GM19351 (cell line): ENCODE results near the gene ARSK.
A peak's percentile ranks its signal among the peaks of the same experiment; 100 is the strongest.

ENCODE experiments used
- ATAC-seq: cut with Tn5 transposase; IDR thresholded peaks from one replicate; pipeline ENCODE4 v1.9.1; 2021; ENCODE audit warnings: mild to moderate bottlenecking, moderate library complexity; ENCODE audit not compliant: unreplicated experiment

ARSK gene

DNA sequence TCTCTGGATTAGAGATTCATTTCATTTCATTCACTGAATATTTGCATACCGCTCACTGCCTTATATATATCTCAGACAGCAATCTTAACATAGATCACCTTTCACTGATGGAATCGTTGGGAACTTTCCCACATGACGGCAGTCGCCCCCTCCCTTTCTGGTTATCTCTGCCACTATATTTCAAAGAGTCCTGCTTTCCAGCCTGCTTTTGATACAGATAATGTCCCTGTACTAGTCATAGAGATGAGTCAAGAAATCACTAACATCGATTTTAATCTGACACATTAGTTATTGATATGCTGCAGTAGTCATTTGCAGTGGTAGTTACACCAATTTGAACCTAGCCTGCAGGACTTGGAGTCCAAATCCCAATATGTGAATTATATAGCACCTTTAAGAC, 8.5 kb downstream of the ARSK start:
- ATAC-seq = no peak

DNA sequence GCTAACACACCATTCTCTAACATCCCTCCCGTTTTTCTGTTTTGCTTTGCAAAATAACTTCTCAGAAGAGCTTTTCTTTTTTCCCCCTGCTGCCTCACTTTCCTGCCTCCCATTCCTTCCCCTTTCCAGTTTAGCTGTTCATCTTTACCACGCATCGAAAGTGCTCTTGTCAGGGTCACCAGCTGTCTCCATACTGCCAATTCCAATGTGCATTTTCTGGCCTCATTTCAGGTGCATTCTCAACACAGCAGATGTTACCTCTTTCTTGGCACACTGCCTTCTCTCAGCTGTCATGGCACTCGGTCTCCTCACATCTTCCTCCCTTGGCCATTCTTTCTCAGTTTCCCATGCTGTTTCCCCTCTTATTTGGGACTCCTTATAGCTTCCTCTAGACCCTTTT, 9.5 kb downstream of the ARSK start:
- no peak for ATAC-seq

DNA sequence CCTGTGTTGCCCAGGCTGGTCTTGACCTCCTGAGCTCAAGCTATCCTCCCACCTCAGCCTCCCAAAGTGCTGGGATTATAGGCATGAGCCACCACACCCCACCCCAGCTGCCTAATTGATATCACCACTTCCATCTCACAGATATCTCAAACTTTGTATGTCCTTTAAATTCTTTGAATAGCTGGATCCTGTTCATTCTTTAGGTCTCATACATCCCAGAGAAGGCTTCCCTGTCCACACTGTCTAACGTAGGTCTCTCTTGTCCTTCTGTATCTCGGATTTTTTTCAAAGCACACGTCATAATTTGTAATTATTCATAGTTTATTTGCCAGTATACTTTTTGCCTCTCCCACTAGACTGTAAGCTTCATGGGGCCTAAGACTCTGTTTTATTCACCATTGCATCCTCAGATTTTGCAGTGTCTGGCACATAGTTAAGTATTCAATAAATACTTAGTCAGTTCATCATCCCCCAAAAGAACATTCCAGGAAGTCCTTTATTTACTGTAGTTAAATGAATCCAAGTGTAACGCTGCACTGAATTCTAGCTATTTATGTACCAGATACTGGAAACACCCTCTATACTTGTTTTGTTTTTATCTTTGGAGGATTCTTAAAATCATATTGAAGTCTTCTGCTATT, 10.5 kb downstream of the ARSK start:
- ATAC-seq = no peak

DNA sequence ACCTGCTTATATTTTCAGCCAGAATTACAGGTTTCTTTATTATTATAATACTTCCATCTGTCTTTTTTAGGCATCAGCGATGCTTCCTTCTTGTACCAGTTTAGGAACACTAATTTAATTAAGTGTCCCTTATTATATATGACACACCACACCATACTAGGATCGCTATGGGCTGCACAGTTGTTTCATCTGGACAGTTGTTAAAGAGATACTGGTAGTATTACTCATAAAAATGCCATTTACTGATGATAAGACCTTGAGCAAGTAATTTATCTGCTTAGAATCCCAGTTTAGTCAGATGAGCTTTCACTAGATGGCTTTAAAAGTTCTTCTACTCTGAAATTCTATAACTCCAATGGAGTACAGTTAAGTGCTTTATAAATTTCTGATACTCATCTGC, 17.1 kb downstream of the ARSK start:
- no peak for ATAC-seq

DNA sequence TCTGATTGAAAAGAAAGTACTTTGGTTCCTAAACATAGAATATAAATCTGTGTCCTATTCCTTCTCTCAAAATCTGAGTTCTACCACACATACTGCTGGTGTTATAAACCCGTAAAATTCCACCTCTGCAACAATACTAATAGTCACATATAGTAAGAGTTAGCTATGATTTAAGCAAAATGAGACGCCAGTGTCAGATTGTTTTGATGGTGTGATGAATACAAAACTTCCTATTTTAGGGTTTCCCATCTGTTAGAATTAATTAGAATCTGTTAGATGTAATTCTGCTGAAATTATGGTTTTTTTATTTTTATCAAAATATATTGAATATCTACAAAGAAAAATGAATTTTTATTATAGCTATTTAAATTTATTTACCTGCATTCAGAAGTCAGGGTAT, 26.7 kb downstream of the ARSK start:
- ATAC-seq = no peak

DNA sequence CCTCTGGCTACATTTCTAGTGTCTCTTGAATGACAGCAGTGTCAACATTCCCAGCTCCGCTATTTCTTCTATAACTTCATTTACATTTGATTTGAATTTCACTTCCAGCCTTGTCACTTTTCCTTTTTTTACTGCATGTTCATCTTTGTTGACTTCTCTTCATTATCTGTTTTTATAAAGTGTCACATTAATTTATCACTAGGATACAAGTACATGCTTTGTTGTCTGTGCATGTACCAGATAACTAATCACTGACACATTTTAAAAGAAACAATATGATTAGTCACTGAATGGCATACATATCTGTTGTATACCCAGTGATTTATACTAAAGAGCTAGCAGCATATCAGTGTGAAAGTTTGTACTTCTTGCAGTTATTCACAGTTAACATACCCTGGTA, 29.1 kb downstream of the ARSK start:
- ATAC-seq = no peak

DNA sequence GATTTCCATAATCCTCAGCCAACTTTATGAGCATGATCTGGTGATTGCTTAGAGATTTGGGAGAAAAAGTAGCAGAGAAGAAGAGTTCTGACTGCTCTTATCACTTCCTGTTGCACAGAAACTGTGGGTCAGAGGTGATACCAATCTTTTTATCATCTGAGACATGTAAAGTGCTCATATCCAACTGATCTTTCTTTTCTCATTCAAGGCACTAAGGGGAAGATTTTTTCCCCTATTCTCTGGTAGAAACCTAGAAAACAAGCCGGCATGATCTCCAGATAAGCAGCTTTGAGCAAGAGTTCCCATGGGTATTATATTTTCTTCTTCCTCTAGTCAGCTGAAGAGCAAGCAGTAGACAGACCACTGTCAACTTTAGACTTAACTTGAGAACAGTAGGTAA, 36.0 kb downstream of the ARSK start:
- ATAC-seq = peak; percentile 59

DNA sequence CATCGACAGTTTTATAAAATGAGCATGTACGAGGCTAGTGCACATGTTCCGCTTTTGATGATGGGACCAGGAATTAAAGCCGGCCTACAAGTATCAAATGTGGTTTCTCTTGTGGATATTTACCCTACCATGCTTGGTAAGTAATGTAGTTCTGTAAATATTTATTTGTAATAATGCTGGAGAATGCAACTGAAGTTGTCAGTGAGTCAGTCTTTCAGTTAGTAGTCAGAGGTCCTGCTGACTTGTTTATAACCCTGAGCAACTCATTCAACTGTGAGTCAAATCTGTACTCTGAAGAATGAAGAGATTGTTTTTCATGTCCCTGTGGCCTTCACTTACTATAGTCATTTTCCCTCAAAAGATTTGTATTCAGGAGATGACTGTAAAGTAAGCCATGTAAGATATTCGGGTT, 36.6 kb downstream of the ARSK start:
- ATAC-seq = peak; percentile 96

DNA sequence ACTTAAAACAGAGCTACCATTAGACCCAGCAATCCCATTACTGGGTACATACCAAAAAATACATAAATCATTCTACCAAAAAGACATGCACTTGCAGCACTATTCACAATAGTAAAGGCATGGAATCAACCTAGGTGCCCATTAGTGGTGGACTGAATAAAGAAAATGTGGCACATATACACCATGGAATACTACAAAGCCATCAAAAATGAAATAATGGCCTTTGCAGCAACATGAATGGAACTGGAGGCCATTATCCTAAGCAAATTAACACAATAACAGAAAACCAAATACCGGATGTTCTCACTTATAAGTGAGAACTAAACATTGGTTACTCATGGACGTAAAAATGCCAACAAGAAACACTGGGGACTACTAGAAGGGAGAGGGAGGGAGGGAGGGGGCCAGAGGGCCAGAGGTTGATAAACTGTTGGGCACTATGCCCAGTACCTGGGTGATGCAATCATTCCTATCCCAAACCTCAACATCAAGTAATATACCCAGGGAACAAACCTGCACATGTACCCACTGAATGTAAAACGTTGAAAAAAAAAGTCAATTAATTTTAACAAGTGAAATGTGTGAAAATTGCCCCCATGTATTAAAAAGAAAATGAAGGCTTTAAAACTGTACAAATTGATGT, 40.5 kb downstream of the ARSK start:
- no peak for ATAC-seq

DNA sequence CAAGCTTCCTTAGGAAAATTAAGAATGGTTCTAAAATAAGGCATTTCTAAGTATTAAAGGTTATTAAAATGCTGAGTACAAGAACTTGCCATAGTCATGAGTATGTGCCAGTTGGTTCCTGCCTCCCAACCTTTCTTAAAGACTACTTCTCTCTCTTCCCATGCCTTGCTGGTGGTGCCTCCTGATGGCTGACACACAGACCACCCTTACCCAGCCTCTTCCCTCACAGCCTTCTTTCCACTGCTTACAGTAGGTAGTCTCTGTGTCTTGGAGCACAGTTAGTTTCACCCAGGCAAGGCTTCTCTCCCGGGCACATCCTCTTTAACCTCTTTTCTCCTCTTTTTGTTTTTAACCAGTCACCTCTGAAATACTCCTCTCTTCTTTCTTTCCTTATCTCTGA, 44.4 kb downstream of the ARSK start:
- ATAC-seq = no peak

DNA sequence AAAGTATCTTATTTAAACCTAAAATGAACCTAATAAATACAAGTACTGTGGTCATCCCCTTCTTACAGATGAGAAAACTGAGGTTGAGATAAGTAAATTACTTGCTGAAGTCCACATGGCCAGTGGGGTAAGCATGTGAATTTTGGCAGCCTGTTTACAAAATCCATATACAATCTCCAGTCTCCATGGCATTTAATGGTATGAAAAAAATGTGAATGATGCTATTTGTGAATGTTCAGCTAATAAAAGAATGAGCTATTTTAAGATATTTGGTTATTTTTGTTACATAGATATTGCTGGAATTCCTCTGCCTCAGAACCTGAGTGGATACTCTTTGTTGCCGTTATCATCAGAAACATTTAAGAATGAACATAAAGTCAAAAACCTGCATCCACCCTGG, 45.7 kb downstream of the ARSK start:
- no peak for ATAC-seq

DNA sequence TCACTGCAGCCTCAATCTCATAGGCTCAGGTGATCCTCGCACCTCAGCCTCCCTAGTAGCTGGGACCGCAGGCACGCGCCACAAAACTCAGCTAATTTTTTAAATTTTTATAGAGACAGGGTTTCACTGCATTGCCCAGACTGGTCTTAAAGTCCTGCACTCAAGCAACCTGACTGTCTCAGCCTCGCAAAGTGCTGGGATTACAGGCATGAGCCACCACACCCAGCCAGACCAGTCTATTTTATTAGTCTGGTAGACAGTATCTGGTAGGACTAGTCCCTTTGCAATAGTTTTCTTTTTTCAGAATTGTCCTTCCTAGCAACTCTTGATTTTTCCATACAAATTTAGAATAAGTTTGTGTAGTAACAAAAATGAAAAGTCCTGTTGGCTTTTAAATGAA, 50.9 kb downstream of the ARSK start:
- no peak for ATAC-seq

DNA sequence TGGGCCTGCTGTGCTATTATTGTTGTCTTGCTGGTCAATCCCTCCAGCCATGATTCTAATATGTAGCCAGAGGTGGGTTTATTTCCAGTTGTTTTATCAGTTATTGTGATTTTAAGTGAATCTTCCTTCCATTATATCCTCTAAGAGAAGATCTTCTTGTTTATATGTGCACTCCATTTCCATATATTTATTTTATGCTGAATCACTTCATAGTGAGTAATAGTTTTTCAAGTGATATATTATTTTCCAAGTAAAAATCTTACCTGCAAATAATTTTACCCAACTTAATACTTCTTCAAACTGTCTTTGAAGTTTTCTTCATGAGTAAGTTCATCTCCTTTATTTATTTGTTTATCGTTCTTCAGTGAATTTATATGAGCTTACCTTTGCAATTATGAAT, 51.5 kb downstream of the ARSK start:
- no peak for ATAC-seq

DNA sequence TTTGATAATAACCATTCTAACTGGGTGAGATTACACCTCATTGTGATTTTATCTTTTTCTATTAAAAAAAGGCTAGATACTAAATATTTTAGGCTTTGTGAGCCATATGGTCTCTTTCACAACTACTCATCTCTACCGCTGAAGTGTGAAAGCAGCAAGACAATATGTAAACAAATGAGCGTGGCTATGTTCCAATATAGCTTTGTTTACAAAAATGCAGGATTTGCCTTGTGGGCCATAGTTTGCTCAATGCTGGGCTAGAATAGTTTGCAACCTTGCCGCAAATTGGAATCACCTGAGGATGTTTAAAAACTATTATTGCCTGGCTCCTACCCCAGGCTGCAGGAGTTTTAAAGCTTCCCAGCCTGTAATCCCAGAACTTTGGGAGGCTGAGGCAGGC, 54.8 kb downstream of the ARSK start:
- ATAC-seq = no peak

DNA sequence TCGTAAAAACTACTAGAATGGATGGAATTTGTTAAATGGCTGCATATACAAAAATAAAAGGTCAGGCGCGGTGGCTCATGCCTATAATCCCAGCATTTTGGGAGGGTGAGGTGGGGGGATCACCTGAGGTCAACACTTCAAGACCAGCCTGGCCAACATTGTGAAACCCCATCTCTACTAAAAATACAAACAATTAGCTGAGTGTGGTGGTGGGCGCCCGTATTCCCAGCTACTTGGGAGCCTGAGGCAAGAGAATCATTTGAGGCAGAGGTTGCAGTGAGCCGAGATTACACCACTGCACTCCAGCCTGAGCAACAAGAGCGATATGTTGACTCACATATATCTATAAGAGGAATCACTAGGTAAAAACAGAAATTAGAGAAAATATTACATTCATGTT, 55.6 kb downstream of the ARSK start:
- no peak for ATAC-seq

DNA sequence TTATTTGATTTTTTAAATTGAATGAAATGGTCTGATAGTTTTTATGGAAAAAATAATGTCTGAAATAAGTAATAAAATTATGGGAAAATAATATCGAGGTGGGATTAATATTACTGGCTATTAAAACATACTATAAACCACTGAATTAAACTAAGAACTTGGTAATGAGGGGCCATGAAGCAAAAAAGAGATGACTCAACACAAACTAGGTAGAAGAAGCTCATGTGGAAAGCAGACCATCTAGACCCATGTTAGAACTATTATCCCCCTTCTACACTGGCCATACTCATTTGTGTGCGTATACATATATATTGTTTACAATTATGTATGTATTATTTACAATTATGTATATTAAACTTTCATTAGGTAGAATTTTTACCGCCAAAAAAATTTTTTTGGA, 56.5 kb downstream of the ARSK start:
- no peak for ATAC-seq

DNA sequence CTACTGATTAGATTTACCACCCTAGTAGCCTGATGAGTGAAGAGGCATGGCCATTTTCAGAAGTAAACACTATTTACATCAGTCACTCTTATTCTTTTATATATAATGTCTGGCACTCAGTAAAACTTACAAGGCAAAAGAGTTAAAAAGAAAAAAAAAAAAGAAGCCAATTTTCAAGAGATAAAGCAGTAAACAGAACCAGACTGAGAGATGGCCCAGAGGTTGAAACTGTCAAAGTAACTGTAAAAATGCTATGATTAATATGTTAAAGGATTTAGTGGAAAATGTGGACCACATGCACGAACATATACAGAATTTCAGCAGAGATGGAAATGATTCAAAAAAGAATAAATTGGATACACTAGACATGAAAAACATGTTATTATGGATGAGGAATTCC, 58.6 kb downstream of the ARSK start:
- ATAC-seq = no peak

DNA sequence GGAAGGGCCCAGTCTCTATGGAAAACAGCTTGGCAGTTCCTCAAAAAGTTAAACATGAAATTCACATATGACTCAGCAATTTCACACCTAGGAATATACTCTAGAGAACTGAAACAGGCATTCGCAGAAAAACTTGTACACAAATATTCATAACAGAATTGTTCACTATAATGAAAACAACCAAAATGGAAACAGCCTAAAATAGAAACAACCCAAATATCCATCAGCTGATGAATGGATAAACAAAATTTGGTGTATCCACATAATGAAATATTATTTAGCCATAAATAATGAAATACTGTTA, 60.2 kb downstream of the ARSK start:
- ATAC-seq = peak; percentile 63

DNA sequence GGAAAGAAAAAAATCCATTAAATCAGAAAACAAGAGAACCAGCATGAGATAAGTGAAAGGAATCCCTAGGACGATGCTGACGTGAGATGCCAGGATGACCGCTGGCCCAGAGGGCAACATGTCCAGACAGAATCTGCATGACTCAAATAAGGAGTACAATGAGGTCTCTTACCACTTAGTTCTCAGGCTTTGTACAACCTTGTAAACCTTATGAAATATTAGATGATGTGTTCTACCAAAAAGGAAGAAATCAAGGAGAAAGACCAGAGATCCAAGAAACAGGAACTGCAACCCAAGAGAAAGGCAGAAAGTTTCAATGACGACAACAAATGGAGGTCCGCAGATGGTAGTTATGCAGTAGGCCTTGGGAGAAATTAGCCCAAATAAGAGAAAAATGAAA, 62.2 kb downstream of the ARSK start:
- ATAC-seq = no peak

DNA sequence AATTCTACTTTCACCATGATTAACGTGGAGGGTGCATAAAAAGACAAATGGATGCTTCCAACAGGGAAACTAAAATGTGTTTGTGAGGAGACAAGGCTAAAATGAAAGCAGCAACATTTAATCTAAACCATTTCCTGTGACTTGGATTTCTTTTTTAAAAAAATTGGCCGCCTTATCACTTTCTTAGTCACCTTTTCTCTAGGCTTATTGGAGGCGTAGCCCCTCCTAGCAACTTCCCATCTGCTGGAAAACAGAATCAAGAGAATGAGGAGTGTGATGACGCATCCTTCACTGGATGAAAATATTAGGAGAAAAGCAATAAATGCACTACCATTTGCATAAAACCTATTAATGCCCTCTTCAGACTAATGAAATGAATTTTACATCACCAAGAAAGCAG, 64.2 kb downstream of the ARSK start:
- ATAC-seq = no peak

DNA sequence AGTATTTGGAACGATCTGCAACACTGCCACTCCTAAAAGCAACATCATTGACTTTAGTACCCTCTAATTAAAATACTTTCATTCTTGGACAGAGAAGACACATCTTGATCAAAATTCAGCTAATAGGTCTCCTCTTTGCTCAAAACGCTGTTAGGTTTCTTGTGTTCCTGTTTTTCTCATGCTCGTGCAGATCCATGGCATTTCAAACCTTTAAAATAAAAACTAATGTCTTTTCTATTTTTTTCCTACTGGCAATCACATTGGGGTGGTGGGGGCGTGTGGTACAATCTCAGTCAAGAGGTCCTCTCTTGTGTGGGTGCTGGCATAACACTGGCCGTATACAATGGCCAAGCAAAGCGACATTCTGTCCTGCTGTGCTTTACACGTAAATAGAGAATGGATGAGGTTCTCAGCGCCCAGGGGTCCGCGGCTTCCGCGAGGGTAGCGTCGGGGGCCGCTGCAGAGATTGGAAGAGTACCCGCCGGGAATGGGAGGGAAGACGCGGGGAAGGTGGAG, 64.7 kb downstream of the ARSK start:
- no peak for ATAC-seq

DNA sequence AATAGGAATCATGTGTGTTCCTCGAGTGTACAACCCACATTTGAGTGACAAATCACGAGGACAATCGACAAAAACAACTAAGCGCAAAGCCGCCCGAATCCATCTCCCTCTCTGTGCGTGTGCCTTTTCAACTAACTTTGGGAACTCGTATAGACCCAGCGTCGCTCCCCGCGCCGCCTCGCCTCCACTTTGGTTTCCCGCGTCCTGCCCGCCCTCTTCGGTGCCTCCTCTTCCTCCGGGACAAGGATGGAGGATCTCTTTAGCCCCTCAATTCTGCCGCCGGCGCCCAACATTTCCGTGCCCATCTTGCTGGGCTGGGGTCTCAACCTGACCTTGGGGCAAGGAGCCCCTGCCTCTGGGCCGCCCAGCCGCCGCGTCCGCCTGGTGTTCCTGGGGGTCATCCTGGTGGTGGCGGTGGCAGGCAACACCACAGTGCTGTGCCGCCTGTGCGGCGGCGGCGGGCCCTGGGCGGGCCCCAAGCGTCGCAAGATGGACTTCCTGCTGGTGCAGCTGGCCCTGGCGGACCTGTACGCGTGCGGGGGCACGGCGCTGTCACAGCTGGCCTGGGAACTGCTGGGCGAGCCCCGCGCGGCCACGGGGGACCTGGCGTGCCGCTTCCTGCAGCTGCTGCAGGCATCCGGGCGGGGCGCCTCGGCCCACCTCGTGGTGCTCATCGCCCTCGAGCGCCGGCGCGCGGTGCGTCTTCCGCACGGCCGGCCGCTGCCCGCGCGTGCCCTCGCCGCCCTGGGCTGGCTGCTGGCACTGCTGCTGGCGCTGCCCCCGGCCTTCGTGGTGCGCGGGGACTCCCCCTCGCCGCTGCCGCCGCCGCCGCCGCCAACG, 65.3 kb downstream of the ARSK start, which contains the start of gene GPR150:
GPR150 (plus strand) TSS at position 58 of the 840 bp plus-strand sequence; CDS start at position 247, 189 bp downstream.
- peak; percentile 64 for ATAC-seq
